ENCODE data around the gene PLA2G4E.

DNA sequence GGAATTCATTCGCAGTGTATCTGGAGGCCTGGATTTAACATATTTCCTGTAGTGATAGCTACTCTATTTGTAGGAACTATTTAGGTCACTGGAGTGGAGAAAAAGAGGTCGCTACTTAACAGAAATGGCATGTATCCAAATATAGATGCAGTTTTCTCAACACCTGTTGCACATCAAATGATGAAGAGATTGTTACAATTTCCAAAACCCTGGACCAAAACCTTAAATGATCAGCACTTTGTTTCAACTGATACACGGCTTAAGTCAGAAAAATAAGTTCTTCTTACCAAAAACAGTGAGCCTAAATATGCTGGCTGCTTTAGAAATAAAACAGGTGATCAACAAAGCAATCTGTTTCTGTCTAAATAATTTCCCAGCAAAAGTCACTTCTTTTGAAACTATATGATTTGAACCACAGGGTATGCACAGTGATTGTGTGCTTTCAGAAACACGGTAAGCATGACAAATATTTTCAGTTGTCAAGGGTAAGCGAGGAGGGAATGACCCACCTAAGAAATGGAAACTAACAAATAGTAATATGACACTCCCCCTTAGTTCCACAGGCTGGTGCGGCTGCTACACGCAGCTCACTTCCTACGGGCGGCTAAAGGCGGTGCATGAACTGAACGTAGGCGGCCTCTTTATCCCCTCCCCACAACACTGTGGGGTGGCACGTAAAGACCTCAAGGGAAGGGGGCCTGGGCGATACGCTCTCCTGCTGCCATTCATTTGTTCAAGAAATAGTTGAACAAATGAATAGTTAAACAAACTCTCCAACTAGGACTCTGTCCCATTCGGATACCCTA, 49.5 kb downstream of the PLA2G4E start:
- TF ChIP-seq JUNB (IDR thresholded peaks at IDR 0.05) (no peak), CTCF (IDR thresholded peaks at IDR 0.05) (no peak), ZFP36 (IDR thresholded peaks at IDR 0.05; ENCODE audit: borderline replicate concordance, partially characterized antibody) (no peak), POLR2A (IDR thresholded peaks at IDR 0.05; ENCODE audit: low read length) (no peak), CBX2 (IDR thresholded peaks at IDR 0.05; ENCODE audit: borderline replicate concordance, low read depth) (no peak), SREBF2 (IDR thresholded peaks at IDR 0.05) (no peak)
